HCEC 1CT (cell line): ENCODE results near the gene ITIH4.

Experiments
- DNase-seq: peaks from one replicate; pipeline ENCODE4 v3.0.0-alpha.2; 2017

ITIH4 gene

DNA sequence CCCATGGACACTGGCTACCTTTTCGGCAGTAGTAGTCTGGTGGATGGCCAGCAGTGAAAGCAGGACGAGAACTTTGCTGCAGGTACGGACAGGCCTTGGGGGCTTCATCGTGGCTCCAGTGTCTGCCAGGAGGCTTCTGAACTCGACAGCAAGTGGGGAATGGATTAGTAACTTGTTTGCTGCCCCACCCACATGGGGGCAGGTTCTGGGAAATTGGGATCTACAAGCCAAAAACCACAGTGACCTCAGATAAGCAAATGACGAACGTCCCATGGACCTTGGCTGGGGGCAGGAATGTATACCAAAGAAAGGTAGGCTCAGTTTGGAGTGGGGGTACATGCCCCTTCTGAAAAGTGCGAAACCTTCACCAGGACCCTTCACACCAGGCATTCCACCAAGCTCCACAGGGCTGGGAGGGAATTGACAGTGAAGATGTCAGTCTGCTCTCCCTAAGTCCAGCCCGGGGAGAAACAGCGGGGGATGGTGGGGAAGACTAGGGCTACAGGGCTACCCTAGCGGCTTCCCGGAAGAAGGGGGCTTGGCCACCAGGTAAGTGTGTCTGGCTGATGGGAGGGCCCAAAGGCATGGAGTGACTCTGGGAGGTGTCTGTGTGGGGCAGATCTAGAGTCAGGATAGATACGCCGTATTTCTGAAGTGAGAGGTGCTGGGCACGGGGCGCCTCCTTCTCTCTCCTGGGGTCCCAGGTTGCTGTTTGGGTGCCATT, at the start of gene ITIH4:
ITIH4 (minus strand) TSS at position 138 of the 724 bp plus-strand sequence; CDS start at position 108, 30 bp downstream.
- no peak for DNase-seq

DNA sequence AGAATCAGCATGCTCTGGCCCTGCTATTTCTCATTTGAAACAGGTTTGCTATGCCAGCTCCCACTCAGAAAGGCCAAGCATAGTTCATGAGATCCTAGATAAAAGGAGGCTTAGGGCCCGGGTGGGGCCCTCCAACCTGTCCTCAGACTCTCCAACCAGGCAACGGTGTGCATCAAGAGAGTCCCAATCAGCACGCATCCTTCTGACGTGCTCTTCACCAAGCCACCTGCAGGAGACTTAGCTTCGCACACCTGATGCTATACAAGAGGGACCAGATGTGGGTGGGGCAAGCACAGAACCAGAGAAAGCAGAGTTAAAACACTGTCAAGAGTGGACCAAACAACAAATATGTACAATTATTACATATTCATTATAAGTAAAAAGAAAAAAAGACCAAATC, 49.6 kb upstream of the ITIH4 start:
- no peak for DNase-seq

DNA sequence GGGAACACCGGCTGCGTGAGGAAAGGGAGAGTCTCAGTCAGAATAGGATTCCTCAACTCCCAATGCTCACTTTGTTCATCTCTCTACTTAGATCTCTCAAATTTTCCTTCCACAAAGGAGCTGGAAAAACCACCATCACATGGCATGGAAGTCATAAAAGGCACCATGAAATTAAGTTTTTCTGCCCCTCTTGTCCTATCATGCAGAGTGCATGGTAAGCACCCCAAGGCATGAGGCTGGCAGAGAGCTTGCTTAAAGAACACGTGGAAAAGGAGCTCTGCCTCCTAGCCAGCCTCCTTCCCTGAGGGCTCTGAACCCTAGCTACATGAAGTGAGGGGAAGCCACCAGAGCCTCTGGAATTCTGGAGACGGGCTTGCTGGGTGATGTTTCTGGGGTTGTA, 49.1 kb upstream of the ITIH4 start:
- DNase-seq = no peak

DNA sequence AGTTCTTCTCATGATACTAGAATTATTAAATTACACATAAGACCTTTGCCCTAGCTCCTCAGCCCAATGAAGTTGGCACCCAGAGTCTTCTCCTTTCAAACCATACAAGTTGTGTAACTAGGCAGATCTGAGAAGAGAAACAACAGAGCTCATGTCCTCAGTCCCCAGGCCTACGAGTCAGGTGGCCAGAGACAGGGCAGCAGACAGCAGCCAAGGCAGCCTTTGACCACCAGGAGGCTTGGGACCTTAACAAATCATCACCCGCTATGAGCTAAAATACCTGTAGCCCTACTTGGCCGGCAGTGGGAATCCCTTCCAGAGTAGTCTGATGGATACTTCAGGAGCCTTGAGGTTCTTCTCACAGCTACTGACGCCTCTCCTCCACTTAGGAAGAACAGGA, 48.6 kb upstream of the ITIH4 start:
- DNase-seq = no peak

GRCh38 chr3:52877085-52877484, 46.6 kb upstream of the ITIH4 start:
- no peak for DNase-seq

DNA sequence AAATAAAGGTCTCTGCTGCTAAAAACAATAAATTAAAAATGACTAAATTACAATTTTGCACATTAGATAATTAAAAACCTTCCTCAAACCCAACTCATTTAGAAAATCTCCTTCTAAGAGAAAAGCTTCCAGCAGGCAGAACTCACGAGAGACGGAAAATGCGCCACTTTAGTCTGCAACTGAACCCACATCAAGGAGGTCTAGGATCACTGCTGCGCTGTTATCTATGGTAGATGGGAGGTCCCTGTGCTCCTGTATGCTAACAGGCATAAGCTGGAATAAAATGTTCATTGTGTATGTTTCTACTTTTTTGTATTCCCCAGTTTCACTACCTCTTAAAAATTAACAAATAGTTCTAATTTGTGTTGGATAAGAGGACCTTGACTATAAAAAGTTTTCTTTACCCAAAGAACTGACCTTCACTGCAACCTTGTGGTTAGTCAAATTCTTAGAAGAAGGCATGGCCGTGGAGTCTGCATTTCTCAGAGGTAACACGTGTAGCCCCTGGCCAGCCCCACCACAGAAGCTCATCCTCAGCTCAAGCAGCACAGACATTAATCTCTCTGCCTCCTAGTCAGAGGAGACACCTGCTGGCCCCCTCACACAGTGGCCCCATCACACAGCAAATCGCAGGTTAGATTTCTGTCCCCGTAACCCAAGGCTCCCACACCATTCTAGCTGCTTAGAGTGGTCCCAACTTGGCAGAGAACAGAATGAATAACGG, 44.6 kb upstream of the ITIH4 start:
- DNase-seq = no peak

- DNase-seq = no peak
These were observed 43.8 kb upstream of the ITIH4 start for GRCh38 chr3:52874160-52874701.

DNA sequence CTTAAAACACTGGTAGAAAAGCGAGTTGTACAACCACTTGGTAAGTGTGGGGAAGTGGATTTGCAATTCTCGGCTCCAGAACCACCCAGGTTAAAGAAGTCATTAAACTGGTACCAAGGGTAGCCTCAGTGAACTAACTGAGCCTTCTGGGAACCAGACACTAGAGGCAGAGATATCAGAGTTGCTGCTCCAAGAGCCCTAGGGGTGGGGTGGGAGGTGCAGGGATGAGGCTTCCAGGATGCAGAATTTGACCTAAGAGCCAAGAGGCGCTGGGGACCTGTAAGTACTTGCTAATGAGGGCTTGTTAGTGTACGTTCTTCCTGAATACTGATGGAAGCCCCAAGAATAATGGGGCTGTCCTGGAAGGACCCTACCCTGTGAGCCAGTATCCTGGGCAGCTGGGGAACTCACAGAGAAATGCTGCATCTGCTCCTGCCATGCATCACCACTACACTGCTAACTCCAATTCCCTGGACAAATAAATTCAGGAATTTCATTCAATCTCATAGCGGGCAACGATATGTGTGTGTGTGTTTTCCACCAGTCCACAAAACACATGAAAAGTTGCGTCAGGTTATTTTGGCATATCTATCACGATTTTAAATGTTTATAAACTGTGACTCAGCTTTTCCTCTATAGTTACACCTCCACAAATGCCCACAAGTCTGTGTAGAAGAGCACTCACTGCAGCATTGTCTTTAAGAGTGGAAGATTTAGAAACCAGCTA, 43.1 kb upstream of the ITIH4 start:
- DNase-seq = peak; percentile 59

GRCh38 chr3:52872245-52872644, 41.8 kb upstream of the ITIH4 start:
- no peak for DNase-seq

- DNase-seq = no peak
These were observed 41.3 kb upstream of the ITIH4 start for GRCh38 chr3:52871761-52872160.

- no peak for DNase-seq
These were observed 40.0 kb upstream of the ITIH4 start for GRCh38 chr3:52870471-52870870.

DNA sequence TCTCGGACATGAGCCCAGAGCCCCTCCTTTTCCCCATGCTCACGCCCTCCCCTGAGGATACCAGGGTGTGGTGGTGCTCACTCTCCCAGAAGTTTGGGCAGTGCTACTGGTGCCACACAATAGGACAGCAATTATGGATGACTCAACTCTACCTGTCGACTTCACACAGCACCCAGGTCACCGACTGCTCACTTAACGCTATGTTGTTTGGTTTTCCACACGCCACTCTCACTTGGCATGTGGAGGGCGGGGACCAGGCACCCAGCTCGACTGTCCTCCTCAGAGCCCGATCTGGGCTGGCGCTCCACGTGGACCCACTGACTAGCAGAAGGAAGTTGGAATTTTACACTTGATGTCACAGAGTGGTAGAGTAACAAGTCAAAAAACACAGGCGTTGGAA, 36.0 kb upstream of the ITIH4 start:
- DNase-seq = no peak

- no peak for DNase-seq
These were observed 35.5 kb upstream of the ITIH4 start for GRCh38 chr3:52865994-52866393.

DNA sequence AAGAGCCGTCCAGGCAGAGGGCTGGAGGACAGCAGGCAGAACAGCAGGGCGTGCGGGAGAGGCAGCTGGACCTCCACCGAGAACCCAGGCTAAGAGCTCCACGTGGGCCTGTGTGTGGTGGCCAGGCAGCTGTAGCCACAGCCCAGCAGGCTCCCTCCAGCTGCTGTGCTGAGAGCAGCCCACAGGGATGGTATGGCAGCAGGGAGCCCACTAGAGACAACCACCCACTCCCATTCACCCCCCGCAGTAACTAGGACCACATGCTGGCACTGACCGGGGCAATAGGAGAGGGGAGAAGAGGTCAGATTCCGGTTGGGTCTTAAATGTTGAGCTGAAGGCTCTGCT, 29.9 kb upstream of the ITIH4 start:
- no peak for DNase-seq

- DNase-seq = no peak
These were observed 29.4 kb upstream of the ITIH4 start for GRCh38 chr3:52859686-52860423.

- no peak for DNase-seq
These were observed 27.4 kb upstream of the ITIH4 start for GRCh38 chr3:52857864-52858263.

- no peak for DNase-seq
These were observed 26.7 kb upstream of the ITIH4 start for GRCh38 chr3:52857133-52857532.

- DNase-seq = no peak
These were observed 26.2 kb upstream of the ITIH4 start for GRCh38 chr3:52856666-52857065.

DNA sequence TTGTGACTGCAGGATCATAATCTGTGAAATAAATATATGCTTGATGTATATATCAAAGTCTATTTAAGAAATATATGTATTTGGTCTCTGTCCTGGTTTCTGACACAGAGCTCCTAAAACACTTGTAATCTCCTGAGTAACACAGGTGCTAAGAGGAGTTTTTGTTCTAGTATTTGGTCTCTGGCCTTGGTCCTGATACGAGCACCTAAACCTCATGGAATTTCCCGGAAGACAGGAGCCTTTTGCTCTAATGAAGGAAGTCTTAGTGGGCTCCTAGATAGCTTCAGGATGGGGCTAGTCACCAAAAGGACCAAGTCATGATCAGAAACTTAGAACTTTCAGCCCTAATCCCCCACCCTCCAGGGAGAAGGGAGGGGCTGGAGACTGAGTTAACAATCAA, 23.5 kb upstream of the ITIH4 start:
- no peak for DNase-seq

GRCh38 chr3:52852419-52852818, 21.9 kb upstream of the ITIH4 start:
- DNase-seq = no peak

GRCh38 chr3:52851348-52851747, 20.9 kb upstream of the ITIH4 start:
- DNase-seq = peak; percentile 32

GRCh38 chr3:52849656-52850055, 19.2 kb upstream of the ITIH4 start:
- no peak for DNase-seq

DNA sequence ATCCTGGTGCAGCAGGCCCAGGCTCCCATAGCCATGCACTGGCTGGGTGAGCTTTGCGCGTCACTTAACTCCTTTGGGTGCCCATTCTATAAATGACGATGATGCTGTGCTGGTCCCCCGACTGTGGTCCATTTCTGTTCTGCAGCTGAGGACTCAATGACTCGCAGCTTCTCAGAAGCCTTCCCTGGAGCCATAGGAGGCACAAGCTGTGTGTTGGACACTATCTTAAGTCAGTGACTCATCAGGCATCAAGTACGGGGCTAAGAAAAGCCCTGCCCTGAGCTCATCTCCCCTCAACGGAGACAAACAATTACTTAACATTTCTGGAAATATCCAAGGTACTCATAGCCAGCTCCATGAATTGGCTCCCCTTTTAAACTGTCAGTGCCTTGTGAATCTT, 18.1 kb upstream of the ITIH4 start:
- DNase-seq = peak; percentile 17
